PC-3 (cell line): Measurements from ENCODE around the gene TPK1. TPM values are rescaled to one million over a fixed set of nuclear protein-coding genes. Genes with fewer than 3 reads are reported as not detected.

Experiments used
- ATAC-seq: fragments of 200-7000 bp; cut with Tn5 transposase; 2 replicates; pipeline ENCODE4 v1.9.1; 2020; ENCODE audit warnings: mild to moderate bottlenecking, moderate library complexity
- BruUV-seq: library from RNA; stranded (reverse); fragments of 400-500 nt; replicated peaks from 2 replicates; lab custom pipeline; 2021; lab: Mats Ljungman, UMichigan
- CTCF ChIA-PET: fragments of 300-600 bp; sonication (Branson Sonifier 250); formaldehyde crosslinking; loops from one replicate; lab custom pipeline; 2022; ENCODE audit warnings: antibody characterized with exemption; lab: Charles Lee
- POLR2A ChIA-PET: fragments of 300-600 bp; sonication (Branson Sonifier 250); formaldehyde crosslinking; loops from one replicate; lab custom pipeline; 2022; ENCODE audit warnings: antibody characterized with exemption; ENCODE audit not compliant: unreplicated experiment; lab: Charles Lee
- DNase-seq: peaks from one replicate; pipeline ENCODE4 v3.0.0-alpha.2; 2015
- H2AFZ ChIP-seq: fragments of 300-600 bp; sonication (generic); 2 replicates; pipeline ENCODE4 v1.6.0; 2016; ENCODE audit warnings: antibody characterized with exemption, low read length
- H3F3A ChIP-seq: fragments of 300-600 bp; sonication (generic); one replicate; pipeline ENCODE4 v1.6.0; 2017; ENCODE audit warnings: antibody characterized with exemption, low read length, control low read depth, mild to moderate bottlenecking; ENCODE audit not compliant: unreplicated experiment
- H3K27ac ChIP-seq: fragments of 300-600 bp; sonication (generic); 2 replicates; pipeline ENCODE4 v1.5.1; 2016; ENCODE audit warnings: mild to moderate bottlenecking, low read length
- H3K27me3 ChIP-seq: fragments of 300-600 bp; sonication (generic); 2 replicates; pipeline ENCODE4 v1.6.1; 2016; ENCODE audit warnings: low read length, mixed read lengths
- H3K36me3 ChIP-seq: fragments of 300-600 bp; sonication (generic); 2 replicates; pipeline ENCODE4 v1.6.1; 2016; ENCODE audit warnings: low read depth, mixed run types, low read length, mixed read lengths
- H3K4me1 ChIP-seq: fragments of 300-600 bp; sonication (generic); 2 replicates; pipeline ENCODE4 v1.5.1; 2016; ENCODE audit warnings: low read length; ENCODE audit not compliant: insufficient read depth
- H3K4me2 ChIP-seq: fragments of 300-600 bp; sonication (generic); 2 replicates; pipeline ENCODE4 v1.6.0; 2016; ENCODE audit warnings: low read length
- H3K4me3 ChIP-seq: fragments of 300-600 bp; sonication (generic); 2 replicates; pipeline ENCODE4 v1.5.1; 2016; ENCODE audit warnings: mild to moderate bottlenecking, low read length, mixed read lengths
- H3K79me2 ChIP-seq: fragments of 300-600 bp; sonication (generic); 2 replicates; pipeline ENCODE4 v1.6.1; 2017; ENCODE audit warnings: low read length, mixed read lengths
- H3K9ac ChIP-seq: fragments of 300-600 bp; sonication (generic); 2 replicates; pipeline ENCODE4 v1.6.0; 2016; ENCODE audit warnings: mild to moderate bottlenecking, low read length
- H3K9me2 ChIP-seq: fragments of 300-600 bp; sonication (generic); replicated peaks from 2 replicates; pipeline ENCODE4 v1.6.1; 2016; ENCODE audit warnings: mixed run types, low read length, mixed read lengths
- H3K9me3 ChIP-seq: fragments of 300-600 bp; sonication (generic); 2 replicates; pipeline ENCODE4 v1.6.1; 2016; ENCODE audit warnings: low read length, mixed read lengths
- H4K20me1 ChIP-seq: fragments of 300-600 bp; sonication (generic); 2 replicates; pipeline ENCODE4 v1.6.1; 2016; ENCODE audit warnings: low read length, mixed read lengths
- EZH2 ChIP-seq: fragments of 300-600 bp; sonication (generic); IDR thresholded peaks from one replicate; pipeline ENCODE4 v1.6.1; 2017; ENCODE audit warnings: antibody characterized with exemption, mild to moderate bottlenecking, low read length; ENCODE audit not compliant: unreplicated experiment
- EZH2phosphoT487 ChIP-seq: fragments of 300-600 bp; sonication (generic); IDR thresholded peaks from 2 replicates; pipeline ENCODE4 v1.6.1; 2018; ENCODE audit warnings: mild to moderate bottlenecking, antibody characterized with exemption, low read length, borderline replicate concordance
- intact Hi-C: fragments of 100-400 bp; cut with micrococcal nuclease; formaldehyde crosslinking; loops from 2 replicates; pipeline ENCODE4 v1.9.0; 2023
- total RNA-seq: library from RNA; depleted of rRNA; stranded (reverse); fragments of >200 nt; gene quantifications from 2 replicates; pipeline ENCODE4 v1.2.3, GENCODE V29; 2014
- TF ChIP-seq, protein P1 (sequence below): fragments of 300-600 bp; sonication (generic); conservative IDR thresholded peaks from 2 replicates; pipeline ENCODE4 v1.5.1; 2017; ENCODE audit warnings: antibody characterized with exemption, low read depth, mild to moderate bottlenecking, low read length

The TPK1 gene
- total RNA-seq, 1 experiment from 2014 or later: 4.5 TPM

- no peak overlapping the region for H3K4me3 ChIP-seq
- no peaks in the 10 kb centered on the region for H3K4me1 ChIP-seq
- H3K27me3 ChIP-seq: peaks cover 7% of the 10 kb centered on the region; the same call in 1 of the 2 replicates
- H3K9me2 ChIP-seq: no peaks in the 10 kb centered on the region
- no peak overlapping the region for H3K27ac ChIP-seq
- no peaks in the 10 kb centered on the region for H3K79me2 ChIP-seq
- no peaks in the 10 kb centered on the region for H3F3A ChIP-seq
- TF ChIP-seq, protein P1, sequence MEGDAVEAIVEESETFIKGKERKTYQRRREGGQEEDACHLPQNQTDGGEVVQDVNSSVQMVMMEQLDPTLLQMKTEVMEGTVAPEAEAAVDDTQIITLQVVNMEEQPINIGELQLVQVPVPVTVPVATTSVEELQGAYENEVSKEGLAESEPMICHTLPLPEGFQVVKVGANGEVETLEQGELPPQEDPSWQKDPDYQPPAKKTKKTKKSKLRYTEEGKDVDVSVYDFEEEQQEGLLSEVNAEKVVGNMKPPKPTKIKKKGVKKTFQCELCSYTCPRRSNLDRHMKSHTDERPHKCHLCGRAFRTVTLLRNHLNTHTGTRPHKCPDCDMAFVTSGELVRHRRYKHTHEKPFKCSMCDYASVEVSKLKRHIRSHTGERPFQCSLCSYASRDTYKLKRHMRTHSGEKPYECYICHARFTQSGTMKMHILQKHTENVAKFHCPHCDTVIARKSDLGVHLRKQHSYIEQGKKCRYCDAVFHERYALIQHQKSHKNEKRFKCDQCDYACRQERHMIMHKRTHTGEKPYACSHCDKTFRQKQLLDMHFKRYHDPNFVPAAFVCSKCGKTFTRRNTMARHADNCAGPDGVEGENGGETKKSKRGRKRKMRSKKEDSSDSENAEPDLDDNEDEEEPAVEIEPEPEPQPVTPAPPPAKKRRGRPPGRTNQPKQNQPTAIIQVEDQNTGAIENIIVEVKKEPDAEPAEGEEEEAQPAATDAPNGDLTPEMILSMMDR: peak; percentile 58; the same call in 1 of the 2 replicates
- TF ChIP-seq EZH2phosphoT487: no peak
- DNase-seq (peak; percentile 40), ATAC-seq (peak; percentile 89)
- no peak overlapping the region for H2AFZ ChIP-seq
- no TSS peak for BruUV-seq
- POLR2A ChIA-PET: no interaction called here
- H3K36me3 ChIP-seq: no peaks in the 10 kb centered on the region
- H4K20me1 ChIP-seq: no peaks in the 10 kb centered on the region
- H3K4me2 ChIP-seq: no peak overlapping the region
- CTCF ChIA-PET: no interaction called here
- intact Hi-C loops: loop anchor here (1.0 to 10.0 kb wide), 4 partner anchors 157 to 341 kb away; no protein-coding TSS in a partner anchor
- no peaks in the 10 kb centered on the region for H3K9me3 ChIP-seq
- no peak overlapping the region for H3K9ac ChIP-seq
Measured at GRCh38 chr7:144513334-144513733, 322.5 kb downstream of the TPK1 start.

GRCh38 chr7:144510621-144511020 is 325.2 kb downstream of the TPK1 start:
- H2AFZ ChIP-seq: no peak overlapping the region
- no peaks in the 10 kb centered on the region for H3K79me2 ChIP-seq
- CTCF ChIA-PET: no interaction called here
- H4K20me1 ChIP-seq: no peaks in the 10 kb centered on the region
- H3F3A ChIP-seq: no peaks in the 10 kb centered on the region
- H3K27me3 ChIP-seq: no peaks in the 10 kb centered on the region
- TF ChIP-seq, protein P1: no peak
- no peak for TF ChIP-seq EZH2
- no peak for TF ChIP-seq EZH2phosphoT487
- H3K9me3 ChIP-seq: no peaks in the 10 kb centered on the region
- DNase-seq: no peak
- no peaks in the 10 kb centered on the region for H3K9me2 ChIP-seq
- H3K27ac ChIP-seq: no peak overlapping the region
- no peaks in the 10 kb centered on the region for H3K4me1 ChIP-seq
- H3K4me3 ChIP-seq: no peak overlapping the region
- POLR2A ChIA-PET: no interaction called here
- H3K36me3 ChIP-seq: no peaks in the 10 kb centered on the region
- intact Hi-C loops: loop anchor here (10.0 kb wide), 1 partner anchor 344 kb away; no protein-coding TSS in a partner anchor
- no peak overlapping the region for H3K9ac ChIP-seq
- BruUV-seq: no TSS peak
- H3K4me2 ChIP-seq: no peak overlapping the region
- ATAC-seq: no peak

GRCh38 chr7:144508702-144509101 is 327.2 kb downstream of the TPK1 start:
- ChIA-PET POLR2A (no interaction called here), CTCF (no interaction called here)
- H3K9ac ChIP-seq: no peak overlapping the region
- no TSS peak for BruUV-seq
- no peak overlapping the region for H3K27ac ChIP-seq
- ATAC-seq: no peak
- intact Hi-C loops: no loop called here
- TF ChIP-seq, protein P1: no peak
- no peaks in the 10 kb centered on the region for H3K9me3 ChIP-seq
- H3K79me2 ChIP-seq: no peaks in the 10 kb centered on the region
- H2AFZ ChIP-seq: no peak overlapping the region
- H4K20me1 ChIP-seq: no peaks in the 10 kb centered on the region
- no peaks in the 10 kb centered on the region for H3K27me3 ChIP-seq
- H3K4me2 ChIP-seq: no peak overlapping the region
- H3F3A ChIP-seq: no peaks in the 10 kb centered on the region
- H3K4me1 ChIP-seq: no peaks in the 10 kb centered on the region
- no peak overlapping the region for H3K4me3 ChIP-seq
- no peaks in the 10 kb centered on the region for H3K9me2 ChIP-seq
- H3K36me3 ChIP-seq: no peaks in the 10 kb centered on the region
- DNase-seq: no peak
